Activated CD4-positive, alpha-beta T cell treated with anti-CD3 and anti-CD28 coated beads, Interleukin-2, Interleukin-4, amounts not matched to agents 100 ng/mL and 50 ng/mL, durations not matched to agents 16 hours and 8 hours (primary cell): ENCODE results near the gene SFN.
"Not testable (repeated sequence)": the region's sequence is repeated elsewhere in the genome, so short reads cannot be mapped to it uniquely, and the experiment has no call there.

ENCODE experiments used
- DNase-seq: peaks from one replicate; pipeline ENCODE4 v3.0.0-alpha.2; 2020; ENCODE audit warnings: low spot score

SFN gene

GRCh38 chr1:26839779-26840178 is 23.2 kb upstream of the SFN start:
- no peak for DNase-seq

- DNase-seq, result no peak
Measured at GRCh38 chr1:26844424-26845196, 18.3 kb upstream of the SFN start.

- DNase-seq, result not testable (repeated sequence)
Measured at GRCh38 chr1:26847826-26848225, 15.1 kb upstream of the SFN start.

- no peak for DNase-seq
Measured at GRCh38 chr1:26848499-26848898, 14.4 kb upstream of the SFN start.

- DNase-seq, result no peak
Measured at GRCh38 chr1:26848941-26849774, 13.8 kb upstream of the SFN start.

- no peak for DNase-seq
Measured at GRCh38 chr1:26851106-26851684, 11.8 kb upstream of the SFN start.

- no peak for DNase-seq
Measured at GRCh38 chr1:26852701-26853100, 10.2 kb upstream of the SFN start.

- peak; percentile 74 for DNase-seq
Measured at GRCh38 chr1:26853156-26853555, 9.8 kb upstream of the SFN start.

- no peak for DNase-seq
Measured at GRCh38 chr1:26853600-26853999, 9.3 kb upstream of the SFN start.

- DNase-seq, result no peak
Measured at GRCh38 chr1:26854906-26855305, 8.0 kb upstream of the SFN start.

GRCh38 chr1:26855636-26856035 is 7.3 kb upstream of the SFN start:
- no peak for DNase-seq

GRCh38 chr1:26856181-26856580 is 6.8 kb upstream of the SFN start:
- no peak for DNase-seq

GRCh38 chr1:26856604-26857469 is 6.1 kb upstream of the SFN start:
- no peak for DNase-seq

- DNase-seq, result no peak
Measured at GRCh38 chr1:26857473-26858060, 5.4 kb upstream of the SFN start.

GRCh38 chr1:26858160-26858559 is 4.8 kb upstream of the SFN start:
- no peak for DNase-seq

- DNase-seq, result no peak
Measured at GRCh38 chr1:26858891-26859640, 3.9 kb upstream of the SFN start.

GRCh38 chr1:26861286-26861701 is 1.7 kb upstream of the SFN start:
- DNase-seq, result no peak

- no peak for DNase-seq
Measured at GRCh38 chr1:26861889-26862378, 1.0 kb upstream of the SFN start.

GRCh38 chr1:26863685-26864077 is 732 bp downstream of the SFN start:
- DNase-seq, result no peak

GRCh38 chr1:26864610-26865480 is 1.9 kb downstream of the SFN start:
- peak; percentile 98 for DNase-seq
